Kidney glomerular epithelial cell (primary cell): Measurements from ENCODE around the gene ST3GAL4.
A peak's percentile ranks its signal among the peaks of the same experiment; 100 is the strongest.
"Not testable (repeated sequence)": the region's sequence is repeated elsewhere in the genome, so short reads cannot be mapped to it uniquely, and the experiment has no call there.

Source experiments
- DNase-seq: peaks from one replicate; lab custom pipeline; 2025; lab: John Stamatoyannopoulos, UW

The ST3GAL4 gene

GRCh38 chr11:126364735-126365134 lies 9.2 kb downstream of the ST3GAL4 start:
- not testable (repeated sequence) for DNase-seq

- not testable (repeated sequence) for DNase-seq
Observed at GRCh38 chr11:126365508-126365907, 10.0 kb downstream of the ST3GAL4 start.

GRCh38 chr11:126366064-126366822 lies 10.8 kb downstream of the ST3GAL4 start:
- DNase-seq, result no peak

GRCh38 chr11:126366823-126367654 lies 11.6 kb downstream of the ST3GAL4 start:
- DNase-seq, result not testable (repeated sequence)

GRCh38 chr11:126367806-126368205 lies 12.3 kb downstream of the ST3GAL4 start:
- DNase-seq, result not testable (repeated sequence)

GRCh38 chr11:126368336-126369119 lies 13.0 kb downstream of the ST3GAL4 start:
- DNase-seq, result not testable (repeated sequence)

- no peak for DNase-seq
Observed at GRCh38 chr11:126370016-126370415, 14.5 kb downstream of the ST3GAL4 start.

- DNase-seq, result no peak
Observed at GRCh38 chr11:126371595-126371994, 16.1 kb downstream of the ST3GAL4 start.

GRCh38 chr11:126373389-126374066 lies 18.0 kb downstream of the ST3GAL4 start:
- peak; percentile 42 for DNase-seq

GRCh38 chr11:126374562-126375300 lies 19.2 kb downstream of the ST3GAL4 start:
- not testable (repeated sequence) for DNase-seq

GRCh38 chr11:126375726-126376125 lies 20.2 kb downstream of the ST3GAL4 start:
- DNase-seq, result no peak

- no peak for DNase-seq
Observed at GRCh38 chr11:126378763-126379162, 23.3 kb downstream of the ST3GAL4 start.

GRCh38 chr11:126380909-126381308 lies 25.4 kb downstream of the ST3GAL4 start:
- no peak for DNase-seq

- DNase-seq, result not testable (repeated sequence)
Observed at GRCh38 chr11:126381960-126382359, 26.5 kb downstream of the ST3GAL4 start.

GRCh38 chr11:126382641-126383040 lies 27.2 kb downstream of the ST3GAL4 start:
- not testable (repeated sequence) for DNase-seq

- DNase-seq, result no peak
Observed at GRCh38 chr11:126383339-126384335, 28.2 kb downstream of the ST3GAL4 start.

GRCh38 chr11:126384449-126385070 lies 29.1 kb downstream of the ST3GAL4 start:
- no peak for DNase-seq

GRCh38 chr11:126385991-126386728 lies 30.7 kb downstream of the ST3GAL4 start:
- DNase-seq, result no peak

- DNase-seq, result not testable (repeated sequence)
Observed at GRCh38 chr11:126386729-126387071, 31.2 kb downstream of the ST3GAL4 start.
